Neural cell (in vitro differentiated cells): Measurements from ENCODE around the gene TPRG1. TPM values are rescaled to one million over a fixed set of nuclear protein-coding genes. Genes with fewer than 3 reads are reported as not detected.

Experiments
- H2AFZ ChIP-seq: fragments of 200-600, 300-800 bp; sonication (generic), shearing (Covaris generic); 2 replicates; pipeline ENCODE4 v1.6.0; 2014; ENCODE audit warnings: low read depth, mild to moderate bottlenecking, antibody characterized with exemption, low read length, moderate library complexity
- H3F3A ChIP-seq: fragments of 200-600 bp; shearing (Covaris generic); 2 replicates; pipeline ENCODE4 v1.6.1; 2016; ENCODE audit warnings: mild to moderate bottlenecking, moderate library complexity, mixed read lengths, antibody characterized with exemption, low read length; ENCODE audit not compliant: insufficient read depth, poor library complexity, severe bottlenecking
- H3K27ac ChIP-seq: fragments of 200-600, 300-800 bp; sonication (generic), shearing (Covaris generic); 2 replicates; pipeline ENCODE4 v1.5.1; 2014; ENCODE audit warnings: mild to moderate bottlenecking, low read length, moderate library complexity
- H3K27me3 ChIP-seq: fragments of 300-800, 200-600 bp; sonication (generic), shearing (Covaris generic); 2 replicates; pipeline ENCODE4 v1.6.0; 2014; ENCODE audit warnings: mild to moderate bottlenecking, low read depth, low read length, moderate library complexity; ENCODE audit not compliant: insufficient read depth
- H3K36me3 ChIP-seq: fragments of 300-800, 200-600 bp; sonication (generic), shearing (Covaris generic); 2 replicates; pipeline ENCODE4 v1.5.1; 2014; ENCODE audit warnings: mild to moderate bottlenecking, antibody characterized with exemption, low read length, moderate library complexity; ENCODE audit not compliant: insufficient read depth
- H3K4me2 ChIP-seq: fragments of 300-800, 200-600 bp; sonication (generic), shearing (Covaris generic); 2 replicates; pipeline ENCODE4 v1.6.0; 2014; ENCODE audit warnings: mild to moderate bottlenecking, low read length
- H3K4me3 ChIP-seq: fragments of 300-800, 200-600 bp; sonication (generic), shearing (Covaris generic); 2 replicates; pipeline ENCODE4 v1.5.1; 2014; ENCODE audit warnings: mild to moderate bottlenecking, low read length, moderate library complexity
- H3K79me2 ChIP-seq: fragments of 200-600 bp; shearing (Covaris generic); replicated peaks from 2 replicates; pipeline ENCODE4 v1.6.0; 2014; ENCODE audit warnings: mild to moderate bottlenecking, low read length, moderate library complexity; ENCODE audit not compliant: insufficient read depth
- H3K9ac ChIP-seq: fragments of 300-800, 200-600 bp; sonication (generic), shearing (Covaris generic); 2 replicates; pipeline ENCODE4 v1.6.1; 2016; ENCODE audit warnings: mild to moderate bottlenecking, low read length, mixed read lengths
- H3K9me2 ChIP-seq: fragments of 200-600 bp; shearing (Covaris generic); 2 replicates; pipeline ENCODE4 v1.6.1; 2016; ENCODE audit warnings: mild to moderate bottlenecking, low read length, mixed read lengths; ENCODE audit not compliant: insufficient read depth
- H3K9me3 ChIP-seq: fragments of 200-600, 300-800 bp; sonication (generic), shearing (Covaris generic); 2 replicates; pipeline ENCODE4 v1.6.1; 2016; ENCODE audit warnings: mild to moderate bottlenecking, mixed run types, low read length, moderate library complexity, mixed read lengths
- H4K20me1 ChIP-seq: fragments of 200-600 bp; shearing (Covaris generic); 2 replicates; pipeline ENCODE4 v1.6.1; 2016; ENCODE audit warnings: mild to moderate bottlenecking, mixed run types; ENCODE audit not compliant: insufficient read depth
- EP300 ChIP-seq: fragments of 450-650 bp; conservative IDR thresholded peaks from 2 replicates; pipeline ENCODE4 v1.6.1; 2014; ENCODE audit warnings: antibody characterized with exemption, mild to moderate bottlenecking, moderate library complexity; ENCODE audit not compliant: poor library complexity, severe bottlenecking
- EZH2 ChIP-seq: fragments of 200-600, 300-800 bp; shearing (Covaris generic), sonication (generic); IDR thresholded peaks from 2 replicates; pipeline ENCODE4 v1.6.1; 2014; ENCODE audit warnings: antibody characterized with exemption, low read length, borderline replicate concordance, mild to moderate bottlenecking; ENCODE audit not compliant: insufficient read depth, poor library complexity, severe bottlenecking
- MXI1 ChIP-seq: fragments of 450-650 bp; conservative IDR thresholded peaks from 2 replicates; pipeline ENCODE4 v1.6.1; 2014; ENCODE audit warnings: antibody characterized with exemption, mild to moderate bottlenecking; ENCODE audit not compliant: poor library complexity, severe bottlenecking
- POLR2AphosphoS5 ChIP-seq: IDR thresholded peaks from 2 replicates; pipeline ENCODE4 v1.6.1; 2012
- RAD21 ChIP-seq: fragments of 450-650 bp; conservative IDR thresholded peaks from 2 replicates; pipeline ENCODE4 v1.6.1; 2014; ENCODE audit warnings: antibody characterized with exemption, mild to moderate bottlenecking, moderate library complexity
- SMC3 ChIP-seq: fragments of 450-650 bp; conservative IDR thresholded peaks from 2 replicates; pipeline ENCODE4 v1.6.1; 2014; ENCODE audit warnings: antibody characterized with exemption, mild to moderate bottlenecking, moderate library complexity; ENCODE audit not compliant: poor library complexity
- TAF1 ChIP-seq: IDR thresholded peaks from 2 replicates; pipeline ENCODE4 v1.6.1; 2012; ENCODE audit warnings: low read depth
- polyA plus RNA-seq: library from polyadenylated mRNA; depleted of rRNA; stranded (reverse); fragments of >200 nt; gene quantifications from 2 replicates; pipeline ENCODE4 v1.2.3, GENCODE V29; 2014
- TF ChIP-seq, protein P1 (sequence below): IDR thresholded peaks from 2 replicates; pipeline ENCODE4 v1.6.1; 2012; ENCODE audit warnings: borderline replicate concordance
- TF ChIP-seq, protein P2 (sequence below): fragments of 450-650 bp; IDR thresholded peaks from 2 replicates; pipeline ENCODE4 v1.5.1; 2014; ENCODE audit warnings: antibody characterized with exemption, mild to moderate bottlenecking, moderate library complexity; ENCODE audit not compliant: poor library complexity, severe bottlenecking

The TPRG1 gene
- polyA plus RNA-seq, 1 donor from 2014 or later: 0.17 TPM

GRCh38 chr3:189278221-189278620 lies 106.5 kb downstream of the TPRG1 start:
- Histone ChIP-seq H3K9me2 (no peaks in the 10 kb centered on the region), H3K27ac (no peak overlapping the region), H3F3A (no peaks in the 10 kb centered on the region)

GRCh38 chr3:189282189-189282588 lies 110.4 kb downstream of the TPRG1 start:
- TF ChIP-seq EZH2: no peak
- TF ChIP-seq MXI1: no peak
- TF ChIP-seq, protein P1, sequence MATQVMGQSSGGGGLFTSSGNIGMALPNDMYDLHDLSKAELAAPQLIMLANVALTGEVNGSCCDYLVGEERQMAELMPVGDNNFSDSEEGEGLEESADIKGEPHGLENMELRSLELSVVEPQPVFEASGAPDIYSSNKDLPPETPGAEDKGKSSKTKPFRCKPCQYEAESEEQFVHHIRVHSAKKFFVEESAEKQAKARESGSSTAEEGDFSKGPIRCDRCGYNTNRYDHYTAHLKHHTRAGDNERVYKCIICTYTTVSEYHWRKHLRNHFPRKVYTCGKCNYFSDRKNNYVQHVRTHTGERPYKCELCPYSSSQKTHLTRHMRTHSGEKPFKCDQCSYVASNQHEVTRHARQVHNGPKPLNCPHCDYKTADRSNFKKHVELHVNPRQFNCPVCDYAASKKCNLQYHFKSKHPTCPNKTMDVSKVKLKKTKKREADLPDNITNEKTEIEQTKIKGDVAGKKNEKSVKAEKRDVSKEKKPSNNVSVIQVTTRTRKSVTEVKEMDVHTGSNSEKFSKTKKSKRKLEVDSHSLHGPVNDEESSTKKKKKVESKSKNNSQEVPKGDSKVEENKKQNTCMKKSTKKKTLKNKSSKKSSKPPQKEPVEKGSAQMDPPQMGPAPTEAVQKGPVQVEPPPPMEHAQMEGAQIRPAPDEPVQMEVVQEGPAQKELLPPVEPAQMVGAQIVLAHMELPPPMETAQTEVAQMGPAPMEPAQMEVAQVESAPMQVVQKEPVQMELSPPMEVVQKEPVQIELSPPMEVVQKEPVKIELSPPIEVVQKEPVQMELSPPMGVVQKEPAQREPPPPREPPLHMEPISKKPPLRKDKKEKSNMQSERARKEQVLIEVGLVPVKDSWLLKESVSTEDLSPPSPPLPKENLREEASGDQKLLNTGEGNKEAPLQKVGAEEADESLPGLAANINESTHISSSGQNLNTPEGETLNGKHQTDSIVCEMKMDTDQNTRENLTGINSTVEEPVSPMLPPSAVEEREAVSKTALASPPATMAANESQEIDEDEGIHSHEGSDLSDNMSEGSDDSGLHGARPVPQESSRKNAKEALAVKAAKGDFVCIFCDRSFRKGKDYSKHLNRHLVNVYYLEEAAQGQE: no peak
- TF ChIP-seq POLR2AphosphoS5: no peak
- TF ChIP-seq, protein P2, sequence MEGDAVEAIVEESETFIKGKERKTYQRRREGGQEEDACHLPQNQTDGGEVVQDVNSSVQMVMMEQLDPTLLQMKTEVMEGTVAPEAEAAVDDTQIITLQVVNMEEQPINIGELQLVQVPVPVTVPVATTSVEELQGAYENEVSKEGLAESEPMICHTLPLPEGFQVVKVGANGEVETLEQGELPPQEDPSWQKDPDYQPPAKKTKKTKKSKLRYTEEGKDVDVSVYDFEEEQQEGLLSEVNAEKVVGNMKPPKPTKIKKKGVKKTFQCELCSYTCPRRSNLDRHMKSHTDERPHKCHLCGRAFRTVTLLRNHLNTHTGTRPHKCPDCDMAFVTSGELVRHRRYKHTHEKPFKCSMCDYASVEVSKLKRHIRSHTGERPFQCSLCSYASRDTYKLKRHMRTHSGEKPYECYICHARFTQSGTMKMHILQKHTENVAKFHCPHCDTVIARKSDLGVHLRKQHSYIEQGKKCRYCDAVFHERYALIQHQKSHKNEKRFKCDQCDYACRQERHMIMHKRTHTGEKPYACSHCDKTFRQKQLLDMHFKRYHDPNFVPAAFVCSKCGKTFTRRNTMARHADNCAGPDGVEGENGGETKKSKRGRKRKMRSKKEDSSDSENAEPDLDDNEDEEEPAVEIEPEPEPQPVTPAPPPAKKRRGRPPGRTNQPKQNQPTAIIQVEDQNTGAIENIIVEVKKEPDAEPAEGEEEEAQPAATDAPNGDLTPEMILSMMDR: no peak
- no peak for TF ChIP-seq SMC3
- no peak for TF ChIP-seq RAD21
- TF ChIP-seq EP300: no peak
- TF ChIP-seq TAF1: no peak
- no peak overlapping the region for H2AFZ ChIP-seq
- H3K27ac ChIP-seq: no peak overlapping the region

More at GRCh38 chr3:189278221-189278620, 106.5 kb downstream of the TPRG1 start:
- Histone ChIP-seq H3K79me2 (no peaks in the 10 kb centered on the region), H2AFZ (no peak overlapping the region), H3K36me3 (no peaks in the 10 kb centered on the region), H3K9ac (no peak overlapping the region), H4K20me1 (no peaks in the 10 kb centered on the region), H3K4me2 (no peak overlapping the region), H3K27me3 (no peaks in the 10 kb centered on the region), H3K9me3 (no peaks in the 10 kb centered on the region), H3K4me3 (no peak overlapping the region)
- TF ChIP-seq, protein P1: no peak
- TF ChIP-seq POLR2AphosphoS5: no peak
- TF ChIP-seq MXI1: no peak

More at GRCh38 chr3:189282189-189282588, 110.4 kb downstream of the TPRG1 start:
- no peaks in the 10 kb centered on the region for H3K36me3 ChIP-seq
- H3K9ac ChIP-seq: no peak overlapping the region
- no peaks in the 10 kb centered on the region for H3F3A ChIP-seq
- H3K27me3 ChIP-seq: no peaks in the 10 kb centered on the region
- H3K4me3 ChIP-seq: no peak overlapping the region
- no peaks in the 10 kb centered on the region for H4K20me1 ChIP-seq
- H3K9me3 ChIP-seq: no peaks in the 10 kb centered on the region
- H3K4me2 ChIP-seq: no peak overlapping the region
- H3K79me2 ChIP-seq: no peaks in the 10 kb centered on the region
- H3K9me2 ChIP-seq: no peaks in the 10 kb centered on the region
